NOMO-1 (cell line): Measurements from ENCODE around the gene TNIP1.

Source experiments
- DNase-seq, 2 experiments: peaks; one replicate each; lab custom pipeline; 2025; ENCODE audit not compliant: unreplicated experiment in 2 of 2; lab: John Stamatoyannopoulos, UW

The TNIP1 gene

DNA sequence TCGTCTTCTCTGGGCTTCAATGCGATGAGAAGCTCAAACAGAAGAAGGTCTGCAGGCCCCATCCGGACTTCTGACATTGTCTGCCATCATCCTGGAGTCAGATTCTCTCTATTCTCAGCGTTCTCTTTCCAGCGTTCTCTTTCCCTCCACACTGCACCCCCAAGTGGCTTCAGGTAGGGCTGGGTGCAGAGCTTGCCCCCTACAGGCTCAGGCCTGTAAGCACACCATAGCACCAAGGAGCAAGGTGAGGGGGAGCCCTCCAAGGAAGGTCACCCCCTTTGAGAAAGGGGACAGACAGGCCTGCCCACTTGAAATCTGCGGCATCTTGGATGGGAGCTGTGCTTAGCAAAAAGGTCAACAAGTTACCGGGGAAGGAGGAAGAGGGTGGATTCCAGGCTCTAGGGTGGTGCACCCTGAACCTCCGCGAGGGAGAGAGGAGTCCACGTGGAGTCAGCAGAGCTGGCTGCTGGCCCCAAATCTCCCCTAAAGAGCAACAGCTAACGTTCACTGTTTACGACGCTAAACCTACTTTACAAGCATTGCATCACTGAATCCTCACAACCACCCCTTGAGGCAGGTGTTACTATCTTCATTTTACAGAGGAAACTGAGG is 32.9 kb downstream of the TNIP1 start:
- DNase-seq, result no peak

GRCh38 chr5:151042453-151043093 is 38.3 kb downstream of the TNIP1 start:
- no peak for DNase-seq

- DNase-seq, result no peak
Measured at GRCh38 chr5:151041577-151042268, 39.1 kb downstream of the TNIP1 start.

- no peak for DNase-seq
Measured at GRCh38 chr5:151040211-151040747, 40.6 kb downstream of the TNIP1 start.

GRCh38 chr5:151039665-151040064 is 41.2 kb downstream of the TNIP1 start:
- DNase-seq, result no peak

- no peak for DNase-seq
Measured at GRCh38 chr5:151038801-151039238, 42.0 kb downstream of the TNIP1 start.

DNA sequence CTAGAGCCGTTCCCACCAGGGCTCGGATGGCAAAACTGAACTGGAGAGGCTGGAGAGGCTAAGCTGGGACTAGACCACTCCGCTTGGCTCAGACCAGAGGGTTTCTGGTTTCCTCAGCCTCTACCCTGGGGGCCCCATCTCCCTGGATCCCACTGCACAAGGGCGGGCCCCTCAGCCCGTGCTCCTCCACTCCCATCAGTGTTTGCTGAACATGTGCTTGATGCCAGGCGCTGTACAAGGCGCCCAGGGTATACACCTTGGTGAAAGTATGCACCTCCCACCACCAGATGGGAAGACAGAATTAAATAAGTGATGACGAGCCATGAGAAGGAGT is 42.5 kb downstream of the TNIP1 start:
- DNase-seq, result no peak

GRCh38 chr5:151037561-151038411 is 43.0 kb downstream of the TNIP1 start:
- no peak for DNase-seq

- no peak for DNase-seq
Measured at GRCh38 chr5:151036556-151036955, 44.3 kb downstream of the TNIP1 start.

DNA sequence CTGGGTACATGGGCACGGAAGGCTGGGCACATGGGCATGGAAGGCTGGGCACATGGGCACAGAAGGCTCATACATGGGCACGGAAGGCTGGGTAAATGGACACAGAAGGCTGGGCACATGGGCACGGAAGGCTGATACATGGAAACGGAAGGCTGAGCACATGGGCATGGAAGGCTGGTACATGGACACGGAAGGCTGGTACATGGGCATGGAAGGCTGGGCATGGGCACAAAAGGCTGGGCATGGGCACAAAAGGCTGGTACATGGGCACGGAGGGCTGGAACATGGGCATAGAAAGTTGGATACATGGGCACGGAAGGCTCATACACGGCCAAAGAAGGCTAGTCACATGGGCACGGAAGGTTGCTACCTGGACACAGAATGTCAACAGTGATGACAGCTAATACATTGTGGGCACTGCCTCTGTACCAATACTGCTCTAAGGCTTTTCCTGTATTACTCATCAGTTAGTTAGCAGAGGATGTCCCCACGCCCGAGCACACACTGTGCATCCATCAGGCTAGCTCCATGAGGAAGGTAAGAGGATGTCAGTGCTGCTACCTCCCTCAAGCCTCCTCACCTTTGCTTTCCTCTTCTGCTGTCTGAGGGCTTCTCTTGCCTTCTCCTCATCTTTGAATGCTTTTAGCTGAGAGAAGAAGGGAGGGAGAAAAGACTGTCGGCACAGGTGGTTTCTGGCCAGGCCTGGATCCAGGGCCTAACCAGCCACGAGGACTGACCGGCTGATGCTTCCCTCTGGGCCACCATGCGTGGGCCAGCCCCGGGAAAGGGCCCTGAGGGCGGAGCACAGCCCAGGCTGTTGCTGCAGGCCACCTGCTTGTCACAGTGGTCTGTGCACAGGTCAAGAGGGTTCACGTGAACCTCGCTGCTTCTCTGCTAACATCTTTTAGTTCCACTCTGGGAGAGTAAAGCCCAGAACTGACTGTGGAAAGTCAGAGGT is 46.1 kb downstream of the TNIP1 start:
- no peak for DNase-seq

DNA sequence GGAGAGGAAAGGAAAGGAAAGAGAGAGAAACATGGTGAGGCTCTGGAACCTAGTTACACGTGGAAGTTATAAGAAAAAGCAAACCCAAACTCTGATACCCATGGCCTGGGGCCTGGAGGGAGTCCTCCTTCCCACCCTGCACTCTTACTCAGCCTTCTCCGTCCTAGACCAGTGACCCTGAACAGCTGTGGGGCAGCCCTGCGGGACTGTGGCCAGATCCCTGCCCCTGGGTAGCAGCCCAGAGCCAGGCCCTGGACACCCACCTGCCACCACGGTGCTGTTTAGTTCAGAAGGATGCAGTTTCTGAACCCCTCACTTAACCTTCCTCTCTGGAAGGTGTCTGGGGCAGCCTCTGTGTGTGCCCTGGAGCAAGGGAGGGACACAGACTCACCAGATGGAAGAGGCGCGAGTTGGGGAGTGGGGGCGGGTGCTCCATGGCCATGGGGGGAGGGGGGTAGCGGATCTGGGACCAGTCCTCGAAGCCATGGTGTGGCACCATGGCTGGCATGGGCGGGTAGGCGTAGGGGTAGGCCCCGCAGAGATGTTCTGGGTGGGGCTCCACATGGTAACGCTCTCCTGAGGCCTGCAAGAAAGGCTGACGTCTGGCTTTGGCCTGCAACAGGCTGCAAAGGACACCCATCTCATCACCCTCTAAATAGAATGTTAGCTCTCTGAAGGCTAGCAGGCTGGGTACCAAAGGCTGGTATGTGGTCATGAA is 47.5 kb downstream of the TNIP1 start:
- no peak for DNase-seq

DNA sequence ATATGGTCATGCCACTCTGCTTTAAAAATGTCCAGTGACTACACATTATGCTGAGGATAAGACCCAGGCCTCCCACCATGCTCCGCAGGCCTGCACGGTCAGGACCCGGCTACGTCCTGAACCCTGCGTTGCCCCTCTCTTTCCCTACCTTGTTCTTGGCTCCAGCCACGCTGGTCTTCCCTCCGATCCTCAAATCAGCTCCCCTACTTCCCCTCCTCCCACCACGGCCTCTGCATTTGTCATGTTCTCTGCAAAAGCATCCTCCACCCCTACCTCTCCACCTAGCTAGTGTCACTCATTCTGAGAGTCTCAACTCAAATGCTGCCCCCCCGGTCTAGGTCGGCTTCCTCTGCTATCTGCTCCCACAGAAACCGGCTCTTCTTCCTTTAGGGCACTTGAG is 49.3 kb downstream of the TNIP1 start:
- no peak for DNase-seq

DNA sequence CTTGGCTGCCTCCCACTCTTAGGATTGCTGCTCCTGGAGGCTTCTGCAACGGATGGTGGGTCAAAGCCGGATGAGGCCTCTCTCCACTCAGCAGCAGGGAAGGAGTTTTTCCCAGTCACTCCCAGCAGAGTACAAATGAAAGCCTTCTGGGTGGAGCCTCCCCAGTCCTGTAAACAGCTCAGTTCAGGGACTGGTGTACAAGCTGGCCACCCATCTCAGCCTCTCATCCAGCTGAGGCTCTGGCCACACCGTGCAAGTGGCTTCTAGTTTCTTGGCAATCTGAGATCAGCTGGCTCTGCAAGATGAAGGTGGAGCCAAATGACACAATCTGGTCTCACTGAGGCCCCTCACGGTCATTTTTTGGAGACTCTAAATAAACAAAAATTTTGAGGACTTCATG is 50.5 kb downstream of the TNIP1 start:
- no peak for DNase-seq

DNA sequence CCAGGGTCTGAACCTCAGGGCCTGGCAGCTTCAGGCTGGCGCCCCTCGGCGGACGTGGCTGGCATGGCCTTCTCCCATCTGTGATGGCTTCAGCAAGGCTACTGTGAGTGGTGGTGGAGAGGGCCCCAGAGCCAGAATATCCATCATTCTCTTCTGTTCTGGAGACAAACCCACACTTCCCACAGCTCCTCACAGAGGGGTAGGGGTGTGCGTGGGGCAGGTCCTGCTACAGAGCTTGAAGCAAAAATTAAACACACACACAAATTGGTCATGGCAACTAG is 50.8 kb downstream of the TNIP1 start:
- DNase-seq, result no peak

GRCh38 chr5:151029179-151030055 is 51.4 kb downstream of the TNIP1 start:
- no peak for DNase-seq

GRCh38 chr5:151028717-151029116 is 52.1 kb downstream of the TNIP1 start:
- DNase-seq, result no peak

GRCh38 chr5:151027961-151028479 is 52.8 kb downstream of the TNIP1 start:
- no peak for DNase-seq

- no peak for DNase-seq
Measured at GRCh38 chr5:151026679-151027078, 54.2 kb downstream of the TNIP1 start.
